ENCODE data around the gene GLRA3.

GRCh38 chr4:174686826-174687225, 142.2 kb downstream of the GLRA3 start:
- TF ChIP-seq CTCF (conservative IDR thresholded peaks at IDR 0.05; ENCODE audit: low read depth in 2 of 2) (no peak), POLR2AphosphoS5 (IDR thresholded peaks at IDR 0.05; ENCODE audit: low read depth) (no peak)

Data from GM23338 (cell line).